ENCODE measurements around the gene SRR. TPM values are rescaled to one million over a fixed set of nuclear protein-coding genes. Genes with fewer than 3 reads are reported as not detected.

Gene SRR
- total RNA-seq, 1 experiment from 2014 or later: 6.3 TPM

DNA sequence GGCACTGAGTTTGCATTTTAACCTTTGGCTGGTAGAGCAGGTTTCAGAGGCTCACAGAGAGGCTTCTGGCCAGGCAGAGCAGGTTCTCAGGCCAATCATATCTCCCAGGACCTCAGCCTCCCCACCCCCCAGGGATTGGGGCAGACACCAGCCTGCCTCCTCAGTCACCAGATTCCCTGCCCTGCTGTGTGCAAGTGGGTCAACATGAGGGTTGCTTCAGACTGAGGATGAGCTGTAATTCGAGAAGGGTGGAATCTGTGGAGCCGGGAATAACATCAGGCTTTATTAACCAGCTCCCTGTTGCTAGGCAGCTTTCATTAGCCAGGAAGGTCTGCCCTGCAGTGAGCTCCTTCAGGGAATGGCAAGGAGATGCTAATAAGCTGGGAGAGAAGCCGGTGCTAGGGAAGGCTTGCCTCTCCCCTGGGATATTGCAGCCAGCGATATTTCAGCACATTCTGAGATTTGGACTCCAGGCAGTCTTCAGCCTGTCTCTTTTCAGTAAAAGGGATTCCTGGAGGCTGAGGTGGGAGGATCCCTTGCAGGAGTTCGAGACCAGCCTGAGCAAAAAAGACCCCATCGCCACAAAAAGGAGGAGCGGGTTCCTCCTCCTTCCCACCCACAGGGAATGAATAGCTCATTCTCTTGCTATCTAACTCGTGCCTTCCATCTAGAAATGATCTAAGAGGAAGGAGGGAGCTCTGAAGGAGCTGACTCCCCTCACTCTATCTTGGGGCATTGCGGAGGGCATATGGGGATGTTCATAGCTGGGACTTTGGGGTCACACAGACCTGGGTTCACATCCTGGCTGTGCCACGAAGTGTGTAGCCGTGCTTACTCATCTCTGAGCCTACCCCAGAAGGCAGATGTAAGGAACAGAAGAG, 44.3 kb downstream of the SRR start:
- no peak overlapping the region for H3K4me3 ChIP-seq
- no peaks in the 10 kb centered on the region for H3K27me3 ChIP-seq
- DNase-seq: peak; percentile 51 to 67
- H3K9me3 ChIP-seq (replicated peaks): no peaks in the 10 kb centered on the region
- H3K27ac ChIP-seq: no peak overlapping the region
- H3K4me1 ChIP-seq: peaks cover 4% of the 10 kb centered on the region; the same call in 1 of the 2 replicates
- H3K36me3 ChIP-seq: no peaks in the 10 kb centered on the region

GRCh38 chr17:2351269-2351668, 47.5 kb downstream of the SRR start:
- no peak overlapping the region for H3K27ac ChIP-seq
- no peak for DNase-seq
- peaks cover 4% of the 10 kb centered on the region; the same call in 1 of the 2 replicates for H3K4me1 ChIP-seq
- no peaks in the 10 kb centered on the region for H3K36me3 ChIP-seq
- H3K4me3 ChIP-seq: no peak overlapping the region
- no peaks in the 10 kb centered on the region for H3K27me3 ChIP-seq
- no peaks in the 10 kb centered on the region for H3K9me3 ChIP-seq (replicated peaks)

GRCh38 chr17:2354311-2354710, 50.6 kb downstream of the SRR start:
- no peaks in the 10 kb centered on the region; the same call in 1 of the 2 replicates for H3K4me1 ChIP-seq
- no peak overlapping the region for H3K4me3 ChIP-seq
- no peak for DNase-seq
- H3K27me3 ChIP-seq: no peaks in the 10 kb centered on the region
- H3K9me3 ChIP-seq (replicated peaks): no peaks in the 10 kb centered on the region
- no peak overlapping the region for H3K27ac ChIP-seq
- no peaks in the 10 kb centered on the region for H3K36me3 ChIP-seq

DNA sequence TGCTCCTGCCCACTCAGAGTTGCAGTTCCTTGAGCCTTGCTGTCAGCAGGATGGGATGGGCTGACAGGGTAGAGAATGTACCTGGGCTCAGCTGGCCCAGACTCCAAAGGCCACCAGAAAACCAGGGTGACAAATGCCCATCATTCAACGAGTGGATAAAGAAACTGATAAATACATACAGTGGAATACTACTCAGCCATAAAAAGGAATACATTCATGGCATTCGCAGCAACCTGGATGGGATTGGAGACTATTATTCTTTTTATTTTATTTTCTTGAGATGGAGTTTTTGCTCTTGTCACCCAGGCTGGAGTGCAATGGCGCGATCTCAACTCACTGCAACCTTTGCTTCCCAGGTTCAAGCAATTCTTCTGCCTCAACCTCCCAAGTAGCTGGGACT, 53.5 kb downstream of the SRR start:
- no peak overlapping the region for H3K4me3 ChIP-seq
- H3K4me1 ChIP-seq: peaks cover 7% of the 10 kb centered on the region
- no peaks in the 10 kb centered on the region for H3K36me3 ChIP-seq
- H3K27ac ChIP-seq: no peak overlapping the region
- no peaks in the 10 kb centered on the region for H3K9me3 ChIP-seq (replicated peaks)
- no peaks in the 10 kb centered on the region for H3K27me3 ChIP-seq
- DNase-seq: no peak

- Histone ChIP-seq H3K36me3 (no peaks in the 10 kb centered on the region), H3K27ac (no peak overlapping the region), H3K4me3 (no peak overlapping the region), H3K27me3 (no peaks in the 10 kb centered on the region), H3K4me1 (peaks cover 7% of the 10 kb centered on the region), H3K9me3 (replicated peaks) (no peaks in the 10 kb centered on the region)
- no peak for DNase-seq
These were observed 54.2 kb downstream of the SRR start for GRCh38 chr17:2357931-2358434.

GRCh38 chr17:2361010-2361760, 57.4 kb downstream of the SRR start:
- no peaks in the 10 kb centered on the region for H3K9me3 ChIP-seq (replicated peaks)
- no peak for DNase-seq
- H3K27ac ChIP-seq: no peak overlapping the region
- H3K4me1 ChIP-seq: peaks cover 7% of the 10 kb centered on the region
- no peaks in the 10 kb centered on the region for H3K36me3 ChIP-seq
- H3K4me3 ChIP-seq: no peak overlapping the region
- no peaks in the 10 kb centered on the region for H3K27me3 ChIP-seq

DNA sequence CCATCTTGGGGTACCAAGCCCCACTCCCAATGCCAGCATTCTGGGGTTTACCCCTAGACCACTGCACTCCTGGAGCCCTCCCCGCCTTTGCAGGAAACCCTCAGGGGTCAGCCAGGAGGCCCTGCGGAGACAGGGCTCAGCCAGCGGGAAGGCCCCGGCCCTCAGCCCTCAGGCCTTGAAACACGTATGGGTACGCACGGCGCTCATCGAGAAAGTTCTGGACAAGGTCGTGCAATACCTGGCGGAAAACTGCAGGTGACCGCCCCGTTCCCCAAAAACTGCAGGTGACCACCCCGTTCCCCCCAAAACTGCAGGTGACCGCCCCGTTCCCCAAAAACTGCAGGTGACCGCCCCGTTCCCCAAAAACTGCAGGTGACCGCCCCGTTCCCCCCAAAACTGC, 58.3 kb downstream of the SRR start:
- no peaks in the 10 kb centered on the region for H3K9me3 ChIP-seq (replicated peaks)
- peaks cover 7% of the 10 kb centered on the region for H3K4me1 ChIP-seq
- no peaks in the 10 kb centered on the region for H3K27me3 ChIP-seq
- H3K4me3 ChIP-seq: no peak overlapping the region
- no peak for DNase-seq
- H3K36me3 ChIP-seq: no peaks in the 10 kb centered on the region
- no peak overlapping the region for H3K27ac ChIP-seq

- H3K27me3 ChIP-seq: no peaks in the 10 kb centered on the region
- H3K4me1 ChIP-seq: peaks cover 7% of the 10 kb centered on the region
- H3K36me3 ChIP-seq: no peaks in the 10 kb centered on the region
- H3K9me3 ChIP-seq (replicated peaks): no peaks in the 10 kb centered on the region
- no peak for DNase-seq
- no peak overlapping the region for H3K27ac ChIP-seq
- no peak overlapping the region for H3K4me3 ChIP-seq
These were observed 58.7 kb downstream of the SRR start for GRCh38 chr17:2362416-2362815.

DNA sequence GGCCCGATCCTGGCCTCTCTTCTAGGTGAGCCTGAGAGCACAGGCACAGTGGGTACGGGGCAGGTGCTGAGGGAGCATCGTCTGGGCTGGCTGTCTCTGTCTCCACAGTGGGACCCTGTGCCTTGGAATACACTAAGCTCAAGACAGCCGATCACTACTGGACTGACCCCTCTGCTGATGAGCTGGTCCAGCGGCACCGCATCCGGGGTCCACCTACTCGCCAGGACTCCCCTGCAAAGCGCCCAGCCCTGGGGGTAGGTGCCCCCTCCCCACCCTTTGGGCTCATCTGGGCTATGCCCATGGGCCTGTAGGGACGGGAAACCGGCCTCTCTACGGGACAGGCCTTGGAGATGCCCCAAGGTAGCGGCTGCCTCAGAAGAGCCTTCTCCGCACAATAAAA, 59.1 kb downstream of the SRR start:
- H3K36me3 ChIP-seq: no peaks in the 10 kb centered on the region
- H3K9me3 ChIP-seq (replicated peaks): no peaks in the 10 kb centered on the region
- DNase-seq: no peak
- H3K4me3 ChIP-seq: no peak overlapping the region
- H3K27ac ChIP-seq: no peak overlapping the region
- H3K27me3 ChIP-seq: no peaks in the 10 kb centered on the region
- H3K4me1 ChIP-seq: peaks cover 7% of the 10 kb centered on the region

DNA sequence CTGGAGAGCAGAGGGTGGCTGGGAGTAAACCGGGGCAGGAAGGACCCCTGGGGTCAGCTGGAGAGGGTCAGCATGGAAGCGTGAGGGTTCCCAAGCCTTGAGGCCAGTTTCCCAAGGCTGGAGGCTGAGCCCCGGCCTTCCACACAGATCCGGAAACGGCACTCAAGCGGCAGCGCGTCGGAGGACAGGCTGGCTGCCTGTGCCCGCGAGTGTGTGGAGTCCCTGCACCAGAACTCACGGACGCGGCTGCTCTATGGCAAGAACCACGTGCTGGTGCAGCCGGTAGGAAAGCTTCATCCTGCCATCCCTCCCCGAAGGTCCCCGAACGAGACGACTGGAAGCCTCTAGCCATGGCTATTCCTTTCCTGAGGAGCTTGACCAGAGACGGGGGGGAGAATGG, 59.6 kb downstream of the SRR start:
- DNase-seq: no peak

DNA sequence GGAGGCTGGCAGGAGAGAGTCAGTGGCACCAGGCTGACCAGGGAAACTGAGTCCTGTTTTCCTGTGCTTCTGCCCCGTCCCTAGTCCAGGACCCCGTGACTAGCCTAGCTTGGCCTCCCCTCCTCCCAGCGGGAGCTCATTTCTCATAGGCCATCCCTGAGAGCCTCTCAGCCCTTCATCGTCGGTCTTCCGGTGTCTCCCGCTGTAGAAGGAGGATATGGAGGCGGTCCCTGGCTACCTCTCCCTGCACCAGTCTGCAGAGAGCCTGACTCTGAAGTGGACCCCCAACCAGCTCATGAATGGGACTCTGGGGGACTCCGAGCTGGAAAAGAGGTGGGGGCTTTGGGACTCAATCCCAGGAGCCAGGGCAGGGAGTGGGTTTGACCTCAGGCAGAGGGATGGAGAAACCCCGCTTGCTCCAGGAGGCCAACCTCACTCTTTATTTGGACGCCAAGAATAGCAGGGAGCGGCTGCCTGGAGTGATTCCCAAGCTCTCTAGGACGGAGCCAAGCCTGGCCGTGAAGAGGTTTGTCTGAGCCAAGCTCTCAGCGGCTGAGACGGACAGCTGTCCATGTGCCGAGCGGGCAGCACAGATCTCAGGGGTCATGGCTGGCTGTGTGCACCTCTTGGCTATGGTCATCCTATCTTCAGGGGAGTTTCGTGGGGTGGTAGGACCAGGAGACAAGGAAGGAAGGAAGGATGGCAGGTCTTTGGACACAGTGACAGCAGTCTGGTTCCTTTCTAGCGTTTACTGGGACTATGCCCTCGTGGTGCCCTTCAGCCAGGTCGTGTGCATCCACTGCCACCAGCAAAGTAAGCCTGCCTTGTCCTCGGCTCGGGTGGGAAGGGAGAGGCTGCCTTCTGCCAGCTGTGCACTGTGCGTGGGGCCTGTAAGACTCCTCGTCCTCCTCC, 60.4 kb downstream of the SRR start:
- DNase-seq: no peak
- H3K9me3 ChIP-seq (replicated peaks): no peaks in the 10 kb centered on the region
- peaks cover 7% of the 10 kb centered on the region for H3K4me1 ChIP-seq
- no peak overlapping the region for H3K27ac ChIP-seq
- H3K4me3 ChIP-seq: no peak overlapping the region
- H3K27me3 ChIP-seq: no peaks in the 10 kb centered on the region
- H3K36me3 ChIP-seq: no peaks in the 10 kb centered on the region

More for the DNA sequence above, 59.6 kb downstream of the SRR start:
- peaks cover 7% of the 10 kb centered on the region for H3K4me1 ChIP-seq
- no peaks in the 10 kb centered on the region for H3K9me3 ChIP-seq (replicated peaks)
- H3K36me3 ChIP-seq: no peaks in the 10 kb centered on the region
- no peak overlapping the region for H3K27ac ChIP-seq
- H3K4me3 ChIP-seq: no peak overlapping the region
- H3K27me3 ChIP-seq: no peaks in the 10 kb centered on the region

- DNase-seq: no peak
- no peaks in the 10 kb centered on the region for H3K9me3 ChIP-seq (replicated peaks)
- peaks cover 6% of the 10 kb centered on the region for H3K4me1 ChIP-seq
- no peak overlapping the region for H3K4me3 ChIP-seq
- no peaks in the 10 kb centered on the region for H3K27me3 ChIP-seq
- no peak overlapping the region for H3K27ac ChIP-seq
- no peaks in the 10 kb centered on the region for H3K36me3 ChIP-seq
These were observed 61.0 kb downstream of the SRR start for GRCh38 chr17:2364763-2365116.

DNA sequence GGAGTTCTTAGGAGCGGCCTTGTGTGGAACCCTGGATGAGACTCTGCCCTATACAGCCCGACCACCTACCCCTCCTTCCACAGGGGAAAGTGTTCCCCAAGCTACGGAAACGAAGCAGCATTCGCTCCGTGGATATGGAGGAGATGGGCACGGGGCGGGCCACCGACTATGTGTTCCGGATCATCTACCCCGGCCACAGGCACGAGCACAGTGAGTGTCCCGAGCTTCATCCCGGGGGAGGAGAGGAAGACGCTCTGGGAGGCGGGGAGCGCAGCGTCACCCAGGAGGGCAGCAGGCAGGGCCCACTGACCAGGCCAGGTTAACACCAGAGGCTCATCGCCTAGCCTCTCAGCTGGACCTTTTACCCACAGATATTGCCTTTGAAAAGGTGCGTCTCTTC, 61.4 kb downstream of the SRR start:
- Histone ChIP-seq H3K27ac (no peak overlapping the region), H3K9me3 (replicated peaks) (no peaks in the 10 kb centered on the region), H3K4me3 (no peak overlapping the region), H3K4me1 (peaks cover 2% of the 10 kb centered on the region), H3K36me3 (no peaks in the 10 kb centered on the region), H3K27me3 (no peaks in the 10 kb centered on the region)
- no peak for DNase-seq

- Histone ChIP-seq H3K27ac (no peak overlapping the region), H3K9me3 (replicated peaks) (no peaks in the 10 kb centered on the region), H3K27me3 (no peaks in the 10 kb centered on the region), H3K36me3 (no peaks in the 10 kb centered on the region), H3K4me1 (no peaks in the 10 kb centered on the region), H3K4me3 (no peak overlapping the region)
- DNase-seq: no peak
These were observed 63.2 kb downstream of the SRR start for GRCh38 chr17:2366747-2367494.

All from SJCRH30 (cell line).